Fibroblast of the aortic adventitia (primary cell): ENCODE data around the gene SLIT3. TPM values are rescaled to one million over a fixed set of nuclear protein-coding genes. Genes with fewer than 3 reads are reported as not detected.

Experiments
- DNase-seq: peaks from one replicate; pipeline ENCODE4 v3.0.0-alpha.2; 2010; ENCODE audit warnings: low read depth
- H3K4me3 ChIP-seq: 2 replicates; pipeline ENCODE4 v1.5.1; 2011; ENCODE audit warnings: low read depth, mild to moderate bottlenecking, control low read depth, low read length, moderate library complexity
- CTCF ChIP-seq: IDR thresholded peaks from 2 replicates; pipeline ENCODE4 v1.5.1; 2011; ENCODE audit warnings: mild to moderate bottlenecking, low read length, control low read depth, inconsistent platforms; ENCODE audit not compliant: insufficient read depth
- total RNA-seq: library from RNA; depleted of rRNA; stranded (reverse); fragments of >200 nt; gene quantifications from 2 replicates; pipeline ENCODE4 v1.2.3, GENCODE V29; 2012; ENCODE audit warnings: low replicate concordance

Gene SLIT3
- total RNA-seq, 1 donor: 65.3 TPM

GRCh38 chr5:169001394-169001793 lies 299.5 kb downstream of the SLIT3 start:
- no peak for TF ChIP-seq CTCF
- H3K4me3 ChIP-seq: no peak overlapping the region
- DNase-seq: peak; percentile 25

- TF ChIP-seq CTCF: no peak
- no peak overlapping the region for H3K4me3 ChIP-seq
- DNase-seq: no peak
Observed at GRCh38 chr5:168995024-168995423, 305.9 kb downstream of the SLIT3 start.

GRCh38 chr5:168992687-168993086 lies 308.3 kb downstream of the SLIT3 start:
- no peak for DNase-seq
- no peak overlapping the region for H3K4me3 ChIP-seq
- TF ChIP-seq CTCF: no peak

GRCh38 chr5:168992016-168992415 lies 308.9 kb downstream of the SLIT3 start:
- no peak for TF ChIP-seq CTCF
- DNase-seq: peak; percentile 28
- H3K4me3 ChIP-seq: no peak overlapping the region

- no peak overlapping the region for H3K4me3 ChIP-seq
- DNase-seq: no peak
- TF ChIP-seq CTCF: no peak
Observed at GRCh38 chr5:168991311-168991710, 309.6 kb downstream of the SLIT3 start.

- DNase-seq: no peak
Observed at GRCh38 chr5:168990679-168991078, 310.3 kb downstream of the SLIT3 start.

More at GRCh38 chr5:168990679-168991078, 310.3 kb downstream of the SLIT3 start:
- TF ChIP-seq CTCF: no peak
- no peak overlapping the region for H3K4me3 ChIP-seq
